HG03135 (cell line): ENCODE results near the gene CELF1.

Experiments
- ATAC-seq: cut with Tn5 transposase; IDR thresholded peaks from one replicate; pipeline ENCODE4 v1.9.1; 2021; ENCODE audit warnings: mild to moderate bottlenecking, moderate library complexity; ENCODE audit not compliant: unreplicated experiment

CELF1 gene

DNA sequence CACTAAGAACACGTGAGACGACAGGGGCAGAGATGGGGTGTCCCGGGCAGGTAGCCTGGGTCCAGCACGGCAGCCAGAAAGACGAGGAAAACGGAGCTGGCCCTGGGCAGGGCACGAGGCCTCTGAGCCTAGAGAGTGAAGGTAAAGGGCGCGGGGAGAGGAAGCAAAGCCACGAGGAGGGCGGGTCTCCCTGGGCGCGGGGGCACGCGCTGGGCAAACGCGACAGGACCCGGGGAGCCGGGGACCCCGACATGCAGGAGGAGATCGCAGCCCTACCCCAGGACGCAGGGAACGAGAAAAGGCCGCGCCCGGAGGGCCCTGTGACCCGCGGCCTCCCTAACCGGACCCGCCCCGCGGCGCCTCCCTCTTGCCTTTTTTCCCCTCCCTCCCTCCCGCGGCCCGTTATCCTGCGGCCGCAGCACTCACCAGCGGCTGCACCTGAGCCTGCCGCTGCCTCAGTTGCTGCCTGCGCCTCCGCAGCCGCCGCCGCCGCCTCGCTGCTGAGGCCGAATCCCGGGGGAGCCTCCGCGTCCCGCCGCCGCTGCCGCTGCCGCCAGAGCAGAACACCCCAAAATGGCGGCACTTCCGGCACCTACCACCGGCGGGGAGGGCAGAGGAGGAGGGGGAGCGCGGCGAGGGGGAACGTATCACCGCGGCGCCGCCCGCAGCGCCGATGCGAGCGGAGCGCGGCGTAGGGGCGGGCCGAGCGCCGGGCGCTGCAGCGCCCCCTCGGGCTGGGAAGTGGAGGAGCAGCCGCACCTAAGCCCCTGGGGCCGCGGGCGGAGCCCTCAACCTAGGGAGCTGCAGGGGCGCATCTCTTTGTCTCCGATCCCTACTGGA is at the start of gene CELF1:
Gene CELF1, minus strand, starts transcription at position 567 of the 840 bp plus-strand sequence. CDS start 53,609 bp downstream, outside the sequence.
- peak; percentile 90 for ATAC-seq

DNA sequence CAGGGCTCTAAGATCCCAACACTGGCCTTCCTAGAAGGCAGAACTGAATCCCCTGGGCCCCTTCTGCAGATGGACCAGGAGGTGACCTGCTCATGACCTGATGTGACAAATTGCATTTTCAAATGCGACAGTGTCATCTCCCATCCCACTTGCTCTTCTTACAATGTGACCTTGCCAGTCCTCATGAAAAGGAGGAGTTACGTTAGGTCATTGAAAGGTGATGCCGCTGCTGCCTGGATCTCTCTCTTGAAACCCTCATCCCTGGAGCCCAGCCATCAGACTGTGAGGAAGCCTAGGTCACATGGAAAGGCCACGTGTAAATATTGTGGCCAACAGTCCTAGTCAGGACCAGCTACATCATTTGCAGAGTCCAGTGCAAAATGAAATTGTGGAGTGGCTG is 47.0 kb upstream of the CELF1 start:
- ATAC-seq: no peak

DNA sequence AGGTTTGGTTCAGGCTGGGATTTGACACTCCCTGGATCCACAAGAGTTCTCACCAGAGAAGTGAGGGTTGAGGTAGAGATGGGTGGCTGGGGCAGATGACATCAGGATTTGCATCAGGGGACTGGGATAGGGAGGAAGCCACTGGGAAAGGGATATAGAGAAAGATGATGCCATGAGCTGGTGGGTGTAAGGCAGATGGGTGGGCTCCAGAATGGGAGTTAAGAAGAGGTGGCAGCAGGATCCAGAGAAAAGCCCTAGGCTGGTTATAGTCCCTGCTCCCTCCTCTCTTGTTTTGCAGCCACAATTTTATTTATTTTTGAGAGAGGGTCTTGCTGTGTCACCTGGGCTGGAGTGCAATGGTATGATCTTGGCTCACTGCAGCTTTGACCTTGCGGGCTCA is 43.0 kb upstream of the CELF1 start:
- no peak for ATAC-seq

GRCh38 chr11:47595029-47595428 is 42.1 kb upstream of the CELF1 start:
- no peak for ATAC-seq

DNA sequence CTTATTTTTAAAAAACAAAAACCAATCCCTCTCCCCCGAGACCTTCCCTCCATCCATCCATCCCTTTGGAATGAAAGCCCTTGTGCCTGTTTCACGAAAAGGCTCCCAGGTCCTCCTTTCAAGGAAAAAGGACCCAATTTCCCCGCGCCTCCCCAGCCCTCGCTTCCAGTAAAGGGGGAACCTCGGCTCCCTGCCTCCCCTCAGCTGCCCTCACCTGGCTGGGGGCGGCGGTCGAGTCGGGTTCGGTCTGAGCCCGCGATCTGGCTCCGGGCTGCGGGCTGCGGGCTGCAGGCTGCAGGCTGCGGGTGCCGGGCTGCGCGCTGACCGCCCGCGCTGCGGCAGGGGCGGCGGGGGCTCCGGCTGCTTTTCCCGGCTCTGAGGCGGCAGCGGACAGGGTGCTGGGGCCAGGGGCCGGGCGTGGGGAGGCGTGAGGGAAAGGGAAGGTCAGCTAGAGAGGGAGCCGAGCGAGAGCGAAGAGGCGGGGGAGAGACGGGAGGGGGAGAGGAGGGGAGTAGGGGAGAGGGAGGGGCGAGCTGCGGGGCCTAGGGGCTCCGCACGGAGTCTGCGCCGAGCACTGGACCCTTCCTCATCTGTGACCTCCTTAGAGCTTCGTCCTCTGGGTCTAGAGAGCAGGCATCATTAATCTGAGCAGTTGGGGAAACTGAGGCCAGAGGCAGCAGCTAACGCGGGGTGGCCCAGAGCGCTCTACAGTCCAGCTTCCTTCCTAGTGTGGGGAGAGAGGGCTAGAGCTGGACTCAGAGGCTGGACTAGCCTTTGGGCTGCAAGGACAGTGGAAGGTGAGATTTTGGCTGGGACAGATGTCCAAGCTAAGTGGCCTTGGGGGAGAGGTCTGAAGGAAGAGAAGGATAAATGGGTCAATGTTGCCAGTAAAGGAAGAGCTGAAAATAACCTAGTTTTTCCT is 41.3 kb upstream of the CELF1 start, which contains the start of gene C1QTNF4:
Gene C1QTNF4, minus strand, starts transcription at position 478 of the 922 bp plus-strand sequence. CDS start 3,601 bp downstream, outside the sequence.
- no peak for ATAC-seq

DNA sequence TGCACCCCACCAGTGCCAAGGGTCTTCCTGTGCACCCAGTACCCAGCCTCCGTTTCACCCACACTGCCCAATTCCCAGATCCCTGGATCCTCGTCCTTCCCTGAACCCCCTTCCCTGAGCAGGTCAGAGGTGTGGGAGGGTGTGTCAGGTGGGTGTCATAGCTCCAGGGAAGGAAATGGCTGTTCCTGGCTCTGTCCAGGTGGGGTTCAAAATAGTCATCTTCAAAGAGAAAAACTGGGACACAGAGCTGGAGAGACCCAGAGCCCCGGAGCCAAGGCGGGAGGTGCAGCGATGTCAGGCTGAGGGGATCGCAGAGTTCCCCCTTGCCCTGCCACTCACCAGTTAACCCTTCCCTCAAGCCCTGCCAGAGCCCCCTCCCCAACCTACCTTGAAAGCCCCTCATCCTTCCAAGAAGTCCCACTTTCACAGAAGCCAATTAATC is 40.6 kb upstream of the CELF1 start:
- ATAC-seq: no peak

- ATAC-seq: no peak
These were observed 40.0 kb upstream of the CELF1 start for GRCh38 chr11:47592970-47593369.

- ATAC-seq: no peak
These were observed 39.3 kb upstream of the CELF1 start for GRCh38 chr11:47592251-47592650.

DNA sequence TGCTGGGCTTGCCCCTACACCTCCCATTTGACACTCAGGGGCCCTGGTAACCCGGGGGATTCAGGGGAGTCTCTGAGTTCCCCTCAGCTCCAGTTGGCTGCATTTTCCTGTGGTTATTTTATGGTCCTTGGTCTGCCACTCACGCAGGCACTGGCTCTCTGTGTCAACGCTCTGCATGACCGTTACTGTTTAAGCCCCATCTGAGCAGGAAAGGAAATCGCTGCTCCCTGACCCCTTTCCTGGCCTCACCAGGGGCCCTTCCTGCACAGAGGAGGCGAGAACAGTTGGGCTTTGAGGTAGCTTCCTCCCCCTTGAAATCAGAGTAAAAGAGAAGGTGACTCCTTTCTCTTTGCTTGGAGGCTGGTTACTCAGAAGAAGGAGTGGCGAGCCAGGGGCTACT is 38.8 kb upstream of the CELF1 start:
- no peak for ATAC-seq

DNA sequence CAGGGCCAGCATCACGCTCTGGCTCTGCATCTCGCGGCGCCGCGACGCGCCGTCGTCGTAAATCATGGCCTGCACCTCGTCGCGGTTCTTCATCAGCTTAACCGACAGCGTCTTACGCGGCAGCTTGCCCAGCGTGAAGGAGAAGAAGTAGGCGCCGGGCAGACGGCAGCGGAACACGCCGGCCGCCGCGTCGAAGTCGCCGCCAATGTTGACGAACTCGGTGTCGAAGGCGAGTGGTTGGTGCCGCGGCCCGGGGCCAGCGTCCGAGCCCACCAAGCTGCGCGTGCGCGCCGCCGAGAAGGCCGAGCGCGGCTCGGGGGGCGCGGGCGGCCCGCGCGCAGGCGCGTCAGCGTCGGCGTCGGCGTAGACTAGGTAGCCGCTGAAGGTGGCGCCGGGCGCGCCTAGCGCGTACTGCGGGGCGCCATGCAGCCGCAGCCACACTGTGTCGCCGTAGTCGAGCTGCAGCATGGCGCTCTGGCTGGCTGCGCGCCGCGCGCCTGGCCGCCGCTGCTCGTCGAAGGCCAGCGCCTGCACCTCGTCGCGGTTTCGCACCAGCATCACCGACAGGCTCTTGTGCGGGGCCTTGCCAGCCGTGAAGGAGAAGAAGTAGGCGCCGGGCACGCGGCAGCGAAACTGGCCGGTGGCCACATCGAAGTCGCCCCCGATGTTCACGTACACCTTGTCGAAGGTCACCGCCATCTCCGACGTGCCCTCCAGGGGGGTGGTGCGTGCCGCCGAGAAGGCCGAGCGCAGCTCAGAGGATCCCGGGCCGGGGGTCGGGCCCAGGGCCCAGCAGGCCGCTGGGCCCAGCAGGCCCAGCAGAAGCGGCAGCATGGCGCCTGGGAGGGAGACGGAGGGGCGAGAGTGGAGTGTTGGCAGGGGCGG is 37.3 kb upstream of the CELF1 start:
- ATAC-seq: no peak

DNA sequence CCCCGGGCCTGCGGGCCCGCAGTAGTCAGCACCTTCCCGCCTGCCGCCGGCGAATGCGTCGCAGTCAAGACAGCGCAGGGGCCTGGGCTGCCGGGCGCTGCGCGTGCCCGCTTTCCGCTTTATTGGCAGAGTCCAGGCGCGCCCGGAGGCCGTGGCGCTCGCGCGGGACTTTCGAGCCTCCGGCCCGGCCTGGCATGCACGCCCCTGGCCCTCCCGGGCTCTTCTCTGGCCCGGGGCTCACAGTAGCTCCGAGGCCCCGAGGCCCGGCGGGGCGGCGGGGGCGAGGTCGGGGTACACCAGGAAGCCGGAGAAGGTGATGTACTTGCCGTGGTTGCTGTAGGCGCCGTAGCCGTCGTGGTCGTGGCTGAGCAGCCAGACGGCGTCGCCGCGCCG is 36.6 kb upstream of the CELF1 start:
- no peak for ATAC-seq

- no peak for ATAC-seq
These were observed 36.2 kb upstream of the CELF1 start for GRCh38 chr11:47589118-47589517.

GRCh38 chr11:47587723-47588326 is 34.9 kb upstream of the CELF1 start:
- no peak for ATAC-seq

- no peak for ATAC-seq
These were observed 34.2 kb upstream of the CELF1 start for GRCh38 chr11:47587039-47587716.

- no peak for ATAC-seq
These were observed 33.3 kb upstream of the CELF1 start, which contains the start of gene FAM180B for GRCh38 chr11:47586098-47586855. Gene FAM180B, plus strand, starts transcription at chr11:47586678. Its CDS starts 91 bp downstream, at chr11:47586769.

- ATAC-seq: no peak
These were observed 30.9 kb upstream of the CELF1 start for GRCh38 chr11:47583844-47584243.

GRCh38 chr11:47578524-47579494 is 25.9 kb upstream of the CELF1 start, which contains the start of the genes KBTBD4 and NDUFS3:
Gene KBTBD4, minus strand, starts transcription at chr11:47578970. Its CDS starts 19 bp downstream, at chr11:47578951.
Gene NDUFS3, plus strand, starts transcription at chr11:47579074. Its CDS starts 18 bp downstream, at chr11:47579092.
- peak; percentile 88 for ATAC-seq
